Epithelial cell of proximal tubule (primary cell): ENCODE data around the gene NUDT3. TPM values are rescaled to one million over a fixed set of nuclear protein-coding genes. Genes with fewer than 3 reads are reported as not detected.
A peak's percentile ranks its signal among the peaks of the same experiment; 100 is the strongest.
"Not testable (repeated sequence)": the region's sequence is repeated elsewhere in the genome, so short reads cannot be mapped to it uniquely, and the experiment has no call there.

Source experiments
- DNase-seq: peaks from one replicate; pipeline ENCODE4 v3.0.0-alpha.2; 2011; ENCODE audit warnings: low read depth
- H3K4me3 ChIP-seq: 2 replicates; pipeline ENCODE4 v1.5.1; 2011; ENCODE audit warnings: low read depth, mild to moderate bottlenecking, low read length
- total RNA-seq: library from RNA; depleted of rRNA; stranded (reverse); fragments of >200 nt; gene quantifications from 2 replicates; pipeline ENCODE4 v1.2.3, GENCODE V29; 2015
- TF ChIP-seq, protein P1 (sequence below): conservative IDR thresholded peaks from 2 replicates; pipeline ENCODE4 v1.5.1; 2012; ENCODE audit warnings: low read depth, mild to moderate bottlenecking, low read length

Gene NUDT3
- total RNA-seq, 1 donor from 2014 or later, result 16.7 TPM

- TF ChIP-seq, protein P1, sequence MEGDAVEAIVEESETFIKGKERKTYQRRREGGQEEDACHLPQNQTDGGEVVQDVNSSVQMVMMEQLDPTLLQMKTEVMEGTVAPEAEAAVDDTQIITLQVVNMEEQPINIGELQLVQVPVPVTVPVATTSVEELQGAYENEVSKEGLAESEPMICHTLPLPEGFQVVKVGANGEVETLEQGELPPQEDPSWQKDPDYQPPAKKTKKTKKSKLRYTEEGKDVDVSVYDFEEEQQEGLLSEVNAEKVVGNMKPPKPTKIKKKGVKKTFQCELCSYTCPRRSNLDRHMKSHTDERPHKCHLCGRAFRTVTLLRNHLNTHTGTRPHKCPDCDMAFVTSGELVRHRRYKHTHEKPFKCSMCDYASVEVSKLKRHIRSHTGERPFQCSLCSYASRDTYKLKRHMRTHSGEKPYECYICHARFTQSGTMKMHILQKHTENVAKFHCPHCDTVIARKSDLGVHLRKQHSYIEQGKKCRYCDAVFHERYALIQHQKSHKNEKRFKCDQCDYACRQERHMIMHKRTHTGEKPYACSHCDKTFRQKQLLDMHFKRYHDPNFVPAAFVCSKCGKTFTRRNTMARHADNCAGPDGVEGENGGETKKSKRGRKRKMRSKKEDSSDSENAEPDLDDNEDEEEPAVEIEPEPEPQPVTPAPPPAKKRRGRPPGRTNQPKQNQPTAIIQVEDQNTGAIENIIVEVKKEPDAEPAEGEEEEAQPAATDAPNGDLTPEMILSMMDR, result no peak
- DNase-seq, result no peak
- H3K4me3 ChIP-seq, result no peak overlapping the region
Observed at GRCh38 chr6:34325633-34326032, 66.8 kb downstream of the NUDT3 start.

DNA sequence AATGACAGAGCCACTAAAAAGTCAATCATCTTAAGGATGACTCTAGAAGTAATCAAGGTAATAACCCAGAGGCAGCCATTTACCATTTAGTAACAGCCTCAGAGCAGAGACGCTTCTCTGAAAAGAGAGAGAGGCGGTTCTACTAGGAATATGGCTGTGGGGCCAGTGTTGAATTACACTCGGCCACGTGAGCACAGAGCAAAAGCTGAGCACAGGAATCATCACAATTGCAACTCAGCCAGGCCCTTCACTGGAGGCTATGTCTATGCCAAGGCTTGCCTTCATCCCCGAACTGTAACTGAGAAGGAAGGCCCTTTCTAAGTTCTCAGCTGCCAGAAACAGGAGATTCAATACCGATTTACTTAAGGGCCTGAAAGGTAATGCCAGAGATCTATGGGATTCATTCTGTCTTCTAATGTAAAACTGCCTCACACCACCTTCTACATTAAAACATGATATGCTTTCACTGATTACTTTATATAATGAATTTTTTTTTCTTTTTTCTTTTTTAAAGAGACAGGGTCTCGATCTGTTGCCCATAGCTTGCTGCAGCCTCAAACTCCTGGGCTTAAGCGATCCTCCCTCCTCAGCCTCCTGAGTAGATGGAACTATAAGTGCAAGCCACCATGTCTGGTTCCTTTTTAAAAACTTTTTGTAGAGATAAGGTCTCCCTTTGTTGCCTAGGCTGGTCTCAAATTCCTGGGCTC lies 67.6 kb downstream of the NUDT3 start:
- TF ChIP-seq, protein P1, result no peak
- H3K4me3 ChIP-seq, result no peak overlapping the region
- no peak for DNase-seq

- not testable (repeated sequence) for H3K4me3 ChIP-seq, DNase-seq
Observed at GRCh38 chr6:34324221-34324620, 68.2 kb downstream of the NUDT3 start.

DNA sequence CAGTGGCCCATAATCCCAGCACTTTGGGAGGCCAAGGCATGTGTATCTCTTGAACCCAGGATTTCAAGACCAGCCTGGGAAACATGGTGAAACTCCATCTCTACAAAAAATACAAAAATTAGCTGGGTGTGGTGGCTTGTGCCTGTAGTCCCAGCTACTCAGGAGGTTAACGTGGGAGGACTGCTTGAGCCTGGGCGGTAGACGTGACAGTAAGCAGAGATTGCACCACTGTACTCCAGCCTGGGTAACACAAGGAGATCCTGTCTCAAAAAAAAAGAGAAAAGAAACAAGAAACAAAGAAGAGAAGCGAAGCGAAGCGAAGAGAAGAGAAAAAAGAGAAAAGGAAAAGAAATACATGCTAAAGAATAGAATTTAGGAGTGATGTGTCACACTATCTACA lies 69.2 kb downstream of the NUDT3 start:
- H3K4me3 ChIP-seq, result no peak overlapping the region
- TF ChIP-seq, protein P1, result no peak
- DNase-seq, result no peak

DNA sequence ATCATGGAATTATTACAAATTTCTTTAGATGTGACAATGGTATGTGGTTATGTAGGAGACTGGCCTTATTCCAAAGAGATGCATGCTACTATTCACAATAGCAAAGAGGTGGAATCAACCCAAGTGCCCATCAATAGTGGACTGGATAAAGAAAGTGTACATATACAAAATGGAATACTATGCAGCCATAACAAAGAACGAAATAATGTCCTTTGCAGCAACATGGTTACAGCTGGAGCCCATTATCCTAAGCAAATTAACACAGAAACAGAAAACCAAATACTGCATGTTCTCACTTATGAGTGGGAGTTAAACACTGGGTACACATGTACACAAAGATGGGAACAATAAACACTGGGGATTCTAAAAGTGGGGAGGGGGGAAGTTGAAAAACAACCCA lies 69.7 kb downstream of the NUDT3 start:
- no peak for DNase-seq
- no peak overlapping the region for H3K4me3 ChIP-seq
- TF ChIP-seq, protein P1, result no peak

DNA sequence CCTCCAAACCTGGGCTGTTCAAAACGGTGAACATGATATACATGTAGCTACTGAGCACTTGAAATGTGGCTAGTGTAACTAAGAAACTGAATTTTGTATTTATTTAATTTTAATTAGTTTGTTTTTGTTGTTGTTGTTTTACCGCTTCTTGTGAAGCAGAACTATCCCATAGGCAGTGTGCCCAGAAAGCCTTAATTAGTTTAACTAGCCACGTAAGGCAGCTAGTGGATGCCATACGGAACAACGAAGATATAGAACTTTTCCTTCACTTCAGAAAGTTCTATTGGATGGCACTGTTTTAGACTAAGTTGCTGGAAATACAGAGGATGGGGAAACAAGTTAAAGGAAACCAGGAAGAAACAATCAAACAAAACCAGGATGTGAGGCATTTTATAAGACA lies 70.6 kb downstream of the NUDT3 start:
- no peak for DNase-seq

DNA sequence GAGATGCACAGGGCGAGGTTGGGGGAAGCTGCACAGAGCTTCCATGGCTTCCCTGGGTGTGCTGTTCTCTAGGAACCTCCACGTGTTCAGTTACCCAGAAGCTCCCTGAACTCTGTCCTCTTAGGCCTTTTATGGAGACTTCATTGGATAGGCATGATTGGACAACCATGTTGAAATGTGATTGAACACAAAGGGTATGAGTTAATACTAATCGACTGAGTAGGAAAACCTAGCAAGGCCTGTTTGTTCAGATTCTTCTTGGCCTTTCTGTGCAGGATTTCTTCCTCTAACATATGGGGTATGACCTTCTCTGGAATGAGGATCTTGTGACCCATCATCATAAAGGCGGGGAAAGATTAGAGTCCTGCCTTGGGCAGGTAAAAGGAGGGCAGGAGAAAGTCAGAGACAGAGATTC lies 73.0 kb downstream of the NUDT3 start:
- TF ChIP-seq, protein P1, result no peak
- peak; percentile 87 for DNase-seq
- H3K4me3 ChIP-seq, result no peak overlapping the region

More for the DNA sequence above, 70.6 kb downstream of the NUDT3 start:
- TF ChIP-seq, protein P1, result no peak
- no peak overlapping the region for H3K4me3 ChIP-seq
